ENCODE results near the gene ACOT7.
A peak's percentile ranks its signal among the peaks of the same experiment; 100 is the strongest.
"Not testable (repeated sequence)": the region's sequence is repeated elsewhere in the genome, so short reads cannot be mapped to it uniquely, and the experiment has no call there.

The ACOT7 gene, protein sequence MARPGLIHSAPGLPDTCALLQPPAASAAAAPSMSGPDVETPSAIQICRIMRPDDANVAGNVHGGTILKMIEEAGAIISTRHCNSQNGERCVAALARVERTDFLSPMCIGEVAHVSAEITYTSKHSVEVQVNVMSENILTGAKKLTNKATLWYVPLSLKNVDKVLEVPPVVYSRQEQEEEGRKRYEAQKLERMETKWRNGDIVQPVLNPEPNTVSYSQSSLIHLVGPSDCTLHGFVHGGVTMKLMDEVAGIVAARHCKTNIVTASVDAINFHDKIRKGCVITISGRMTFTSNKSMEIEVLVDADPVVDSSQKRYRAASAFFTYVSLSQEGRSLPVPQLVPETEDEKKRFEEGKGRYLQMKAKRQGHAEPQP

GRCh38 chr1:6393400-6394187 is at the start of gene ACOT7:
Gene ACOT7 (minus strand): TSS chr1:6393767. CDS start chr1:6393399, 368 bp downstream.
- Histone ChIP-seq H3K27ac (ENCODE audit: low read depth in 2 of 2, low read length in 2 of 2) (peak within 1 kb of the TSS; percentile 95 to 98), H3K4me1 (ENCODE audit: control insufficient read depth in 2 of 2, insufficient read depth in 2 of 2, low read length in 2 of 2) (peaks cover 17 to 18% of the 10 kb centered on the region in 2 donors), H3K4me3 (ENCODE audit: low read length in 2 of 2) (peak within 1 kb of the TSS; percentile 77 to 79), H3K9ac (ENCODE audit: low read depth in 1 of 2, low read length in 2 of 2) (peak within 1 kb of the TSS; percentile 65 to 84), H3K9me3 (ENCODE audit: control insufficient read depth in 2 of 2, low read length in 2 of 2) (no peaks in the 10 kb centered on the region), H3K27me3 (ENCODE audit: control insufficient read depth in 2 of 2, insufficient read depth in 2 of 2, low read length in 2 of 2) (no peaks in the 10 kb centered on the region), H3K36me3 (ENCODE audit: control insufficient read depth in 2 of 2, insufficient read depth in 2 of 2, low read length in 2 of 2) (no peaks in the 10 kb centered on the region)

GRCh38 chr1:6441586-6441985 is 48.0 kb upstream of the ACOT7 start:
- H3K9ac ChIP-seq (ENCODE audit: low read depth in 1 of 2, low read length in 2 of 2) = no peak overlapping the region
- H3K27ac ChIP-seq (ENCODE audit: low read depth in 2 of 2, low read length in 2 of 2) = no peak overlapping the region
- H3K9me3 ChIP-seq (ENCODE audit: control insufficient read depth in 2 of 2, low read length in 2 of 2) = no peaks in the 10 kb centered on the region
- H3K36me3 ChIP-seq (ENCODE audit: control insufficient read depth in 2 of 2, insufficient read depth in 2 of 2, low read length in 2 of 2) = no peaks in the 10 kb centered on the region
- no peak overlapping the region for H3K4me3 ChIP-seq (ENCODE audit: low read length in 2 of 2)
- peaks cover 2 to 4% of the 10 kb centered on the region in 2 donors for H3K27me3 ChIP-seq (ENCODE audit: control insufficient read depth in 2 of 2, insufficient read depth in 2 of 2, low read length in 2 of 2)
- peaks cover 3 to 11% of the 10 kb centered on the region in 2 donors for H3K4me1 ChIP-seq (ENCODE audit: control insufficient read depth in 2 of 2, insufficient read depth in 2 of 2, low read length in 2 of 2)

DNA sequence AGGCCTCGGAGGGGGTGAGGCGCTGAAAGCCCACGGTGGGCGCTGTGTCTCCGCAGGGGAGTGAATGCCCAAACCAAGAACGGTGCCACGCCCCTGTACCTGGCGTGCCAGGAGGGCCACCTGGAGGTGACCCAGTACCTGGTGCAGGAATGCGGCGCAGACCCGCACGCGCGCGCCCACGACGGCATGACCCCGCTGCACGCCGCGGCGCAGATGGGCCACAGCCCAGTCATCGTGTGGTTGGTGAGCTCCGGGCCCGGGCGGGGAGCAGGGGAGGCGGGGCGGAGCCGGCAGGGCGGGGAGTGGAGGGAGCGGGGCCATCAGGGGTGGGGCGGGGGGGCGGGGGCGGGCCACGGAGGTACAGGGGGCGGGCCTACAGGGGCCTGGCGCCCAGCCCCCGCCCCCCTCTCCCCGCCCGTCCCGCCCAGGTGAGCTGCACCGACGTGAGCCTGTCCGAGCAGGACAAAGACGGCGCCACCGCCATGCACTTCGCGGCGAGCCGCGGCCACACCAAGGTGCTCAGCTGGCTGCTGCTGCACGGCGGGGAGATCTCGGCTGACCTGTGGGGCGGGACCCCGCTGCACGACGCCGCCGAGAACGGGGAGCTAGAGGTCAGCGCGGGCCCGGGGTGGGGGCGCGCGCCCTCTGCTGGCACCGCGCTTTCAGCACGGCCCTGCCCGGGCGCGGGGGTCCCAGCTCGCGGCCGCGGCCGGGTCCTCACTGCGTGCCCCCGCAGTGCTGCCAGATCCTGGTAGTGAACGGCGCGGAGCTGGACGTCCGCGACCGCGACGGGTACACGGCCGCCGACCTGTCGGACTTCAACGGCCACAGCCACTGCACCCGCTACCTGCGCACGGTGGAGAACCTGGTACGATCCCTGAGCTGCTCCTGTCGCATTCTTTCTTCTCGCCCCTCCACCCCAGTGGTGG is 46.9 kb upstream of the ACOT7 start:
- H3K9ac ChIP-seq (ENCODE audit: low read depth in 1 of 2, low read length in 2 of 2) = no peak overlapping the region
- H3K36me3 ChIP-seq (ENCODE audit: control insufficient read depth in 2 of 2, insufficient read depth in 2 of 2, low read length in 2 of 2) = no peaks in the 10 kb centered on the region
- no peak overlapping the region for H3K4me3 ChIP-seq (ENCODE audit: low read length in 2 of 2)
- H3K27me3 ChIP-seq (ENCODE audit: control insufficient read depth in 2 of 2, insufficient read depth in 2 of 2, low read length in 2 of 2) = peaks cover 2 to 4% of the 10 kb centered on the region in 2 donors
- H3K27ac ChIP-seq (ENCODE audit: low read depth in 2 of 2, low read length in 2 of 2) = no peak overlapping the region
- no peaks in the 10 kb centered on the region for H3K9me3 ChIP-seq (ENCODE audit: control insufficient read depth in 2 of 2, low read length in 2 of 2)
- H3K4me1 ChIP-seq (ENCODE audit: control insufficient read depth in 2 of 2, insufficient read depth in 2 of 2, low read length in 2 of 2) = peaks cover 3 to 8% of the 10 kb centered on the region in 2 donors

GRCh38 chr1:6438047-6438525 is 44.5 kb upstream of the ACOT7 start:
- Histone ChIP-seq H3K9ac (ENCODE audit: low read depth in 1 of 2, low read length in 2 of 2) (no peak overlapping the region), H3K27me3 (ENCODE audit: control insufficient read depth in 2 of 2, insufficient read depth in 2 of 2, low read length in 2 of 2) (peaks cover 2 to 3% of the 10 kb centered on the region in 2 donors), H3K27ac (ENCODE audit: low read depth in 2 of 2, low read length in 2 of 2) (no peak overlapping the region), H3K9me3 (ENCODE audit: control insufficient read depth in 2 of 2, low read length in 2 of 2) (no peaks in the 10 kb centered on the region), H3K36me3 (ENCODE audit: control insufficient read depth in 2 of 2, insufficient read depth in 2 of 2, low read length in 2 of 2) (no peaks in the 10 kb centered on the region), H3K4me1 (ENCODE audit: control insufficient read depth in 2 of 2, insufficient read depth in 2 of 2, low read length in 2 of 2) (peaks cover 3 to 8% of the 10 kb centered on the region in 2 donors), H3K4me3 (ENCODE audit: low read length in 2 of 2) (no peak overlapping the region)

DNA sequence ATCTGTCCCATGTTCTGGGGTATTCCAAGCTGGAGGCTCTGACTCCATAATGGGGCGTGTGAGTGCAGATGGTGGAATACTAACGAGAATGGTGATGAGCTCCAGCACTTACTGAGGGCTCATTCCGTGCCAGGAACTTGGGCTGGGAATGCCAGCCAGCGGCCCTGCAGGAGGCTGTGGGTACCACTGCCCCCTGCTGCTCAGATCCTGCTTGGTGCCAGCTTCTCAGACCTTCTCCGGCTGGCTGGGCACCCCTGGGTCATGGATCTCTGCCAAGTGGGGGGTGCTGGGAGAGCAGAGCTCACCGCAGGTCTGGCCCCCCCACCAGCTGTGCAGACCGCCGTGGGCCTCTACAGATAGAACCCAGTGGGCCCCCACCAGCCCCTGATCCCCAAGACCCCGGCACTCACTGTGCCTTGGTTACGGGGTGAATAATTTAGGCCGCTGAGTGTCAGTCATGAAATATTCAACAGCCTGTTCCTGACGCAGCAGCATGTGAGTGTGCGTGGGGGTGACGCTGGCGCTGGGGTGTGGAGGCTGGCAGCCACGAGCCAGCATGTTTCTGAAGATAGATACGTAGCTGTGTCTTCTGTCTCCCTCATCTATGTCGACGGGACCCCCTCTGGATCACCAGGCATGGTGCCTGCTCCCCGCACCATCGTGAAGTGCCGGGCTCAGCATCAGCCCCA is 43.6 kb upstream of the ACOT7 start:
- not testable (repeated sequence) for H3K36me3 ChIP-seq (ENCODE audit: control insufficient read depth in 2 of 2, insufficient read depth in 2 of 2, low read length in 2 of 2); H3K9ac ChIP-seq (ENCODE audit: low read depth in 1 of 2, low read length in 2 of 2); H3K4me1 ChIP-seq (ENCODE audit: control insufficient read depth in 2 of 2, insufficient read depth in 2 of 2, low read length in 2 of 2); H3K9me3 ChIP-seq (ENCODE audit: control insufficient read depth in 2 of 2, low read length in 2 of 2); H3K4me3 ChIP-seq (ENCODE audit: low read length in 2 of 2); H3K27ac ChIP-seq (ENCODE audit: low read depth in 2 of 2, low read length in 2 of 2); H3K27me3 ChIP-seq (ENCODE audit: control insufficient read depth in 2 of 2, insufficient read depth in 2 of 2, low read length in 2 of 2)

- not testable (repeated sequence) for H3K9ac ChIP-seq (ENCODE audit: low read depth in 1 of 2, low read length in 2 of 2); H3K27me3 ChIP-seq (ENCODE audit: control insufficient read depth in 2 of 2, insufficient read depth in 2 of 2, low read length in 2 of 2); H3K9me3 ChIP-seq (ENCODE audit: control insufficient read depth in 2 of 2, low read length in 2 of 2); H3K36me3 ChIP-seq (ENCODE audit: control insufficient read depth in 2 of 2, insufficient read depth in 2 of 2, low read length in 2 of 2); H3K4me3 ChIP-seq (ENCODE audit: low read length in 2 of 2); H3K27ac ChIP-seq (ENCODE audit: low read depth in 2 of 2, low read length in 2 of 2); H3K4me1 ChIP-seq (ENCODE audit: control insufficient read depth in 2 of 2, insufficient read depth in 2 of 2, low read length in 2 of 2)
Observed at GRCh38 chr1:6436277-6436676, 42.7 kb upstream of the ACOT7 start.

GRCh38 chr1:6435547-6435946 is 42.0 kb upstream of the ACOT7 start:
- H3K9ac ChIP-seq (ENCODE audit: low read depth in 1 of 2, low read length in 2 of 2) = no peak overlapping the region
- peaks cover 0 to 4% of the 10 kb centered on the region in 2 donors for H3K4me1 ChIP-seq (ENCODE audit: control insufficient read depth in 2 of 2, insufficient read depth in 2 of 2, low read length in 2 of 2)
- H3K27ac ChIP-seq (ENCODE audit: low read depth in 2 of 2, low read length in 2 of 2) = no peak overlapping the region
- no peak overlapping the region for H3K4me3 ChIP-seq (ENCODE audit: low read length in 2 of 2)
- H3K36me3 ChIP-seq (ENCODE audit: control insufficient read depth in 2 of 2, insufficient read depth in 2 of 2, low read length in 2 of 2) = no peaks in the 10 kb centered on the region
- H3K9me3 ChIP-seq (ENCODE audit: control insufficient read depth in 2 of 2, low read length in 2 of 2) = no peaks in the 10 kb centered on the region
- H3K27me3 ChIP-seq (ENCODE audit: control insufficient read depth in 2 of 2, insufficient read depth in 2 of 2, low read length in 2 of 2) = peaks cover 0 to 2% of the 10 kb centered on the region in 2 donors

DNA sequence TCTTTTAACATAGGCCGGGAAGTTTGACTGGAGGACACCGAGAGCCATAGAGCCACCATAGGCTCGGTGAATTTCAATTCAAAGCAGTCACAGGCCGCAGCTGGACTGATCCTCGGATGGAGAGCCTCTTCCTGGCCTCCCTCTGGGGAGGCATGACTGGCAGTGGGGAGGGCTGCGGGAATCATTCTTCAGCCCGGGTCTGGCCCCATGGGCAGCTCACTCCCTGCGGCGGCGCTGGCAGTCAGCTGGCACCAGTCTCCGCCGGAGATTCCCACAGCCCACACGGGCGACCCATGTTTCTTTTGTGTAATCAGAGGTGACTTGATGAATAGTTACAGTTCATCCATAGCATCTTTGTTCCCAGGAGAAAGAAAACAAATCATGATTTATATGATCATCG is 41.6 kb upstream of the ACOT7 start:
- no peak overlapping the region for H3K9ac ChIP-seq (ENCODE audit: low read depth in 1 of 2, low read length in 2 of 2)
- H3K4me3 ChIP-seq (ENCODE audit: low read length in 2 of 2) = no peak overlapping the region
- H3K36me3 ChIP-seq (ENCODE audit: control insufficient read depth in 2 of 2, insufficient read depth in 2 of 2, low read length in 2 of 2) = no peaks in the 10 kb centered on the region
- H3K4me1 ChIP-seq (ENCODE audit: control insufficient read depth in 2 of 2, insufficient read depth in 2 of 2, low read length in 2 of 2) = peaks cover 0 to 3% of the 10 kb centered on the region in 2 donors
- H3K27ac ChIP-seq (ENCODE audit: low read depth in 2 of 2, low read length in 2 of 2) = no peak overlapping the region
- H3K27me3 ChIP-seq (ENCODE audit: control insufficient read depth in 2 of 2, insufficient read depth in 2 of 2, low read length in 2 of 2) = peaks cover 0 to 2% of the 10 kb centered on the region in 2 donors
- no peaks in the 10 kb centered on the region for H3K9me3 ChIP-seq (ENCODE audit: control insufficient read depth in 2 of 2, low read length in 2 of 2)

GRCh38 chr1:6434186-6434585 is 40.6 kb upstream of the ACOT7 start:
- Histone ChIP-seq H3K27ac (ENCODE audit: low read depth in 2 of 2, low read length in 2 of 2) (no peak overlapping the region), H3K4me3 (ENCODE audit: low read length in 2 of 2) (no peak overlapping the region), H3K27me3 (ENCODE audit: control insufficient read depth in 2 of 2, insufficient read depth in 2 of 2, low read length in 2 of 2) (no peaks in the 10 kb centered on the region), H3K9ac (ENCODE audit: low read depth in 1 of 2, low read length in 2 of 2) (no peak overlapping the region), H3K36me3 (ENCODE audit: control insufficient read depth in 2 of 2, insufficient read depth in 2 of 2, low read length in 2 of 2) (no peaks in the 10 kb centered on the region), H3K4me1 (ENCODE audit: control insufficient read depth in 2 of 2, insufficient read depth in 2 of 2, low read length in 2 of 2) (no peaks in the 10 kb centered on the region), H3K9me3 (ENCODE audit: control insufficient read depth in 2 of 2, low read length in 2 of 2) (no peaks in the 10 kb centered on the region)

Measured in mucosa of rectum (tissue), 2 donors.